ENCODE results near the gene SLAMF6.
"Not testable (repeated sequence)": the region's sequence is repeated elsewhere in the genome, so short reads cannot be mapped to it uniquely, and the experiment has no call there.

Gene SLAMF6

GRCh38 chr1:160567858-160568682, 45.0 kb upstream of the SLAMF6 start:
- Histone ChIP-seq H3K9me3 (ENCODE audit: insufficient read depth, low read length) (no peaks in the 10 kb centered on the region), H3K36me3 (ENCODE audit: low read length) (peaks cover 3% of the 10 kb centered on the region; the same call in 1 of the 2 replicates), H3K9ac (ENCODE audit: low read length) (no peak overlapping the region), H3K4me2 (ENCODE audit: low read depth, low read length, poor library complexity, severe bottlenecking) (no peak overlapping the region), H3K27ac (ENCODE audit: low read depth, low read length) (no peak overlapping the region), H3K9me2 (replicated peaks; ENCODE audit: insufficient read depth, low read length) (no peaks in the 10 kb centered on the region), H3K79me2 (ENCODE audit: insufficient read depth, low read length) (no peaks in the 10 kb centered on the region), H3K4me3 (ENCODE audit: insufficient read depth, low read length, poor library complexity, severe bottlenecking) (no peak overlapping the region), H2AFZ (ENCODE audit: low read depth, low read length, severe bottlenecking) (no peak overlapping the region), H4K20me1 (ENCODE audit: low read depth, low read length) (no peaks in the 10 kb centered on the region), H3K27me3 (ENCODE audit: low read length) (no peaks in the 10 kb centered on the region), H3F3A (ENCODE audit: insufficient read depth) (no peaks in the 10 kb centered on the region)
- TF ChIP-seq EZH2phosphoT487 (conservative IDR thresholded peaks at IDR 0.05; ENCODE audit: low read length) (no peak), CTCF (IDR thresholded peaks at IDR 0.05; ENCODE audit: insufficient read depth, low read length, poor library complexity, severe bottlenecking) (no peak)

- Histone ChIP-seq H3K4me3 (ENCODE audit: insufficient read depth, low read length, poor library complexity, severe bottlenecking) (no peak overlapping the region), H3K4me2 (ENCODE audit: low read depth, low read length, poor library complexity, severe bottlenecking) (no peak overlapping the region), H4K20me1 (ENCODE audit: low read depth, low read length) (no peaks in the 10 kb centered on the region), H3K9me3 (ENCODE audit: insufficient read depth, low read length) (no peaks in the 10 kb centered on the region), H3K9me2 (replicated peaks; ENCODE audit: insufficient read depth, low read length) (no peaks in the 10 kb centered on the region), H3K36me3 (ENCODE audit: low read length) (peaks cover 6% of the 10 kb centered on the region), H3K79me2 (ENCODE audit: insufficient read depth, low read length) (no peaks in the 10 kb centered on the region), H2AFZ (ENCODE audit: low read depth, low read length, severe bottlenecking) (no peak overlapping the region), H3K27me3 (ENCODE audit: low read length) (no peaks in the 10 kb centered on the region), H3F3A (ENCODE audit: insufficient read depth) (no peaks in the 10 kb centered on the region), H3K9ac (ENCODE audit: low read length) (no peak overlapping the region), H3K27ac (ENCODE audit: low read depth, low read length) (no peak overlapping the region)
- TF ChIP-seq EZH2phosphoT487 (conservative IDR thresholded peaks at IDR 0.05; ENCODE audit: low read length) (no peak), CTCF (IDR thresholded peaks at IDR 0.05; ENCODE audit: insufficient read depth, low read length, poor library complexity, severe bottlenecking) (no peak)
These were observed 44.3 kb upstream of the SLAMF6 start for GRCh38 chr1:160567341-160567740.

- Histone ChIP-seq H3K27me3 (ENCODE audit: low read length) (no peaks in the 10 kb centered on the region), H3K4me2 (ENCODE audit: low read depth, low read length, poor library complexity, severe bottlenecking) (no peak overlapping the region)
These were observed 42.5 kb upstream of the SLAMF6 start for GRCh38 chr1:160565564-160565963.

GRCh38 chr1:160563230-160563629, 40.2 kb upstream of the SLAMF6 start:
- H3K27ac ChIP-seq (ENCODE audit: low read depth, low read length); H3K9me2 ChIP-seq (replicated peaks; ENCODE audit: insufficient read depth, low read length); H3K36me3 ChIP-seq (ENCODE audit: low read length); H3K9me3 ChIP-seq (ENCODE audit: insufficient read depth, low read length); H3K4me3 ChIP-seq (ENCODE audit: insufficient read depth, low read length, poor library complexity, severe bottlenecking); H3F3A ChIP-seq (ENCODE audit: insufficient read depth); H2AFZ ChIP-seq (ENCODE audit: low read depth, low read length, severe bottlenecking); H3K27me3 ChIP-seq (ENCODE audit: low read length); H3K79me2 ChIP-seq (ENCODE audit: insufficient read depth, low read length); H3K9ac ChIP-seq (ENCODE audit: low read length); H3K4me2 ChIP-seq (ENCODE audit: low read depth, low read length, poor library complexity, severe bottlenecking); H4K20me1 ChIP-seq (ENCODE audit: low read depth, low read length): not testable (repeated sequence)

More at GRCh38 chr1:160565564-160565963, 42.5 kb upstream of the SLAMF6 start:
- H3K79me2 ChIP-seq (ENCODE audit: insufficient read depth, low read length), result no peaks in the 10 kb centered on the region
- H3K27ac ChIP-seq (ENCODE audit: low read depth, low read length), result no peak overlapping the region
- H3K9me2 ChIP-seq (replicated peaks; ENCODE audit: insufficient read depth, low read length), result no peaks in the 10 kb centered on the region
- no peak overlapping the region for H2AFZ ChIP-seq (ENCODE audit: low read depth, low read length, severe bottlenecking)
- H3F3A ChIP-seq (ENCODE audit: insufficient read depth), result no peaks in the 10 kb centered on the region
- H3K9me3 ChIP-seq (ENCODE audit: insufficient read depth, low read length), result no peaks in the 10 kb centered on the region
- H3K9ac ChIP-seq (ENCODE audit: low read length), result no peak overlapping the region
- H4K20me1 ChIP-seq (ENCODE audit: low read depth, low read length), result no peaks in the 10 kb centered on the region
- H3K36me3 ChIP-seq (ENCODE audit: low read length), result peaks cover 6% of the 10 kb centered on the region
- no peak overlapping the region for H3K4me3 ChIP-seq (ENCODE audit: insufficient read depth, low read length, poor library complexity, severe bottlenecking)
- TF ChIP-seq CTCF (IDR thresholded peaks at IDR 0.05; ENCODE audit: insufficient read depth, low read length, poor library complexity, severe bottlenecking) (no peak), EZH2phosphoT487 (conservative IDR thresholded peaks at IDR 0.05; ENCODE audit: low read length) (no peak)

- H3K79me2 ChIP-seq (ENCODE audit: insufficient read depth, low read length); H3K27me3 ChIP-seq (ENCODE audit: low read length); H3F3A ChIP-seq (ENCODE audit: insufficient read depth); H2AFZ ChIP-seq (ENCODE audit: low read depth, low read length, severe bottlenecking); H3K9me2 ChIP-seq (replicated peaks; ENCODE audit: insufficient read depth, low read length); H3K27ac ChIP-seq (ENCODE audit: low read depth, low read length); H3K9me3 ChIP-seq (ENCODE audit: insufficient read depth, low read length); H4K20me1 ChIP-seq (ENCODE audit: low read depth, low read length); H3K9ac ChIP-seq (ENCODE audit: low read length); H3K4me3 ChIP-seq (ENCODE audit: insufficient read depth, low read length, poor library complexity, severe bottlenecking); H3K36me3 ChIP-seq (ENCODE audit: low read length); H3K4me2 ChIP-seq (ENCODE audit: low read depth, low read length, poor library complexity, severe bottlenecking): not testable (repeated sequence)
These were observed 39.7 kb upstream of the SLAMF6 start for GRCh38 chr1:160562745-160563144.
